GM12878 (cell line): Measurements from ENCODE around the gene DDAH1. TPM values are rescaled to one million over a fixed set of nuclear protein-coding genes. Genes with fewer than 3 reads are reported as not detected.

ENCODE experiments used
- ATAC-seq: fragments of 200-7000 bp; cut with Tn5 transposase; 3 replicates; pipeline ENCODE4 v1.9.1; 2020; ENCODE audit warnings: mild to moderate bottlenecking, moderate library complexity
- BruUV-seq: library from RNA; stranded (reverse); fragments of 400-500 nt; replicated peaks from 2 replicates; lab custom pipeline; 2021; lab: Mats Ljungman, UMichigan
- CTCF ChIA-PET: fragments of 300-600 bp; sonication (Branson Sonifier 250); formaldehyde crosslinking; extraction: SDS; loops from one replicate; lab custom pipeline; 2021; ENCODE audit warnings: inconsistent platforms; lab: Yijun Ruan, JAX
- POLR2A ChIA-PET: fragments of 350-600 bp; formaldehyde crosslinking; extraction: SDS; loops from one replicate; lab custom pipeline; 2021; ENCODE audit warnings: inconsistent platforms; lab: Charles Lee
- RAD21 ChIA-PET: fragments of 300-600 bp; sonication (Branson Sonifier 250); formaldehyde crosslinking; loops from one replicate; lab custom pipeline; 2023; ENCODE audit warnings: antibody characterized with exemption; ENCODE audit not compliant: unreplicated experiment; lab: Charles Lee
- SMC1A ChIA-PET: fragments of 300-600 bp; sonication (Branson Sonifier 250); formaldehyde crosslinking; loops from one replicate; lab custom pipeline; 2023; ENCODE audit not compliant: unreplicated experiment, uncharacterized antibody; lab: Charles Lee
- DNase-seq: peaks from one replicate; pipeline ENCODE4 v3.0.0-alpha.2; 2011; ENCODE audit warnings: low read depth, low spot score
- FAIRE-seq: peaks from 3 replicates; lab custom pipeline; 2011; peaks lifted over from hg19 to GRCh38; lab: Jason Lieb, UNC
- H2AFZ ChIP-seq: 2 replicates; pipeline ENCODE4 v1.6.0; 2011; ENCODE audit warnings: low read depth, low read length, control low read depth; ENCODE audit not compliant: control insufficient read depth
- H3K27ac ChIP-seq: 2 replicates; pipeline ENCODE4 v1.5.1; 2011; ENCODE audit warnings: control low read depth; ENCODE audit not compliant: control insufficient read depth, insufficient read depth
- H3K27me3 ChIP-seq, 2 experiments: replicated peaks in 1 of 2; 2 replicates each; pipeline versions ENCODE4 v1.6.0 to v1.6.1; 2011; ENCODE audit warnings: low read length in 1 of 2; ENCODE audit not compliant: control insufficient read depth in 2 of 2, insufficient read depth in 2 of 2
- H3K36me3 ChIP-seq, 2 experiments: 2 replicates each; pipeline ENCODE4 v1.5.1; 2011; ENCODE audit warnings: low read length in 1 of 2; ENCODE audit not compliant: control insufficient read depth in 2 of 2, insufficient read depth in 2 of 2
- H3K4me1 ChIP-seq: 2 replicates; pipeline ENCODE4 v1.6.1; 2011; ENCODE audit warnings: mild to moderate bottlenecking, low read length, moderate library complexity, mixed read lengths; ENCODE audit not compliant: control insufficient read depth, insufficient read depth
- H3K4me2 ChIP-seq: 2 replicates; pipeline ENCODE4 v1.6.0; 2011; ENCODE audit warnings: control low read depth; ENCODE audit not compliant: control insufficient read depth, insufficient read depth
- H3K4me3 ChIP-seq: fragments of 200-600 bp; sonication (generic); 2 replicates; pipeline ENCODE4 v1.5.1; 2016
- H3K79me2 ChIP-seq: 2 replicates; pipeline ENCODE4 v1.6.0; 2011; ENCODE audit warnings: low read length; ENCODE audit not compliant: control insufficient read depth, insufficient read depth
- H3K9ac ChIP-seq: 2 replicates; pipeline ENCODE4 v1.8.0; 2011; ENCODE audit warnings: low read length, control low read depth, mixed read lengths; ENCODE audit not compliant: control insufficient read depth, insufficient read depth
- H3K9me3 ChIP-seq: replicated peaks from 3 replicates; pipeline ENCODE4 v1.5.1; 2011; ENCODE audit warnings: mild to moderate bottlenecking, low read length; ENCODE audit not compliant: control insufficient read depth, insufficient read depth
- H4K20me1 ChIP-seq: 2 replicates; pipeline ENCODE4 v1.6.0; 2011; ENCODE audit not compliant: control insufficient read depth, insufficient read depth
- BCL11A ChIP-seq: IDR thresholded peaks from 2 replicates; pipeline ENCODE4 v1.6.1; 2011; ENCODE audit warnings: low read depth, low read length
- CBX3 ChIP-seq: fragments of 200-600 bp; sonication (generic); IDR thresholded peaks from 2 replicates; pipeline ENCODE4 v1.6.1; 2016; ENCODE audit warnings: low read depth, borderline replicate concordance
- EP300 ChIP-seq, 2 experiments: fragments of 150-350 bp in 1 of 2; IDR thresholded peaks; 2 replicates each; pipeline ENCODE4 v1.6.1; 2011 to 2012; ENCODE audit warnings: low read depth in 2 of 2, low read length in 2 of 2, borderline replicate concordance in 1 of 2, improper control_type of control experiment in 1 of 2, inconsistent platforms in 1 of 2; ENCODE audit not compliant: control insufficient read depth in 1 of 2
- KDM1A ChIP-seq: fragments of 200-600 bp; sonication (generic); IDR thresholded peaks from 2 replicates; pipeline ENCODE4 v1.6.1; 2016; ENCODE audit warnings: borderline replicate concordance
- NR2C1 ChIP-seq: fragments of 450-650 bp; IDR thresholded peaks from 2 replicates; pipeline ENCODE4 v1.6.1; 2017; ENCODE audit warnings: antibody characterized with exemption, mild to moderate bottlenecking, moderate library complexity
- PML ChIP-seq: IDR thresholded peaks from 2 replicates; pipeline ENCODE4 v1.6.1; 2012; ENCODE audit warnings: low read length, inconsistent platforms
- RFX5 ChIP-seq: IDR thresholded peaks from 2 replicates; pipeline ENCODE4 v1.6.1; 2011; ENCODE audit warnings: low read depth, low read length, improper control_type of control experiment
- STAT3 ChIP-seq: IDR thresholded peaks from 2 replicates; pipeline ENCODE4 v1.6.1; 2011; ENCODE audit warnings: low read depth, low read length, improper control_type of control experiment
- ZZZ3 ChIP-seq: IDR thresholded peaks from 2 replicates; pipeline ENCODE4 v1.6.1; 2011; ENCODE audit warnings: low read depth; ENCODE audit not compliant: control insufficient read depth, insufficient read length
- WGBS: methylation state at CpG from one replicate; pipeline ENCODE4 v1.1.6; 2016; ENCODE audit warnings: low lambda C conversion rate; ENCODE audit not compliant: insufficient replicate concordance, insufficient coverage; ENCODE audit errors: missing lambda C conversion rate; 5-methylcytosine and 5-hydroxymethylcytosine counted together
- in situ Hi-C: fragments of 300-500 bp; cut with MboI; formaldehyde crosslinking; loops from 9 replicates; pipeline ENCODE4 v1.14.3; 2018; ENCODE audit warnings: mixed read lengths
- intact Hi-C: fragments of 100-400 bp; cut with micrococcal nuclease; formaldehyde crosslinking; loops from one replicate; pipeline ENCODE4 v1.14.2; 2022; ENCODE audit not compliant: unreplicated experiment
- polyA plus RNA-seq, 11 experiments: library from polyadenylated mRNA; depleted of rRNA in 4 of 11; unstranded in 6 of 11; stranded (reverse) in 5 of 11; fragments of >200 nt; fragmentation: Nextera tagmentation in 4 of 11; fragmentation: Illumina TruSeq in 1 of 11; extraction: Ambion mirVana in 4 of 11; extraction: Trizol in 1 of 11; gene quantifications; 1 replicate in 1 of 11; 2 replicates in 10 of 11; pipeline versions ENCODE4 v1.2.1 to v1.2.3, GENCODE V29; 2011 to 2016; ENCODE audit warnings: inconsistent platforms in 2 of 11, missing spikeins in 2 of 11, low read depth in 1 of 11
- total RNA-seq, 4 experiments: library from RNA; depleted of rRNA in 3 of 4; stranded (reverse); fragments of >200 nt in 3 of 4; fragmentation: Illumina TruSeq in 1 of 4; extraction: Trizol in 1 of 4; gene quantifications; 2 replicates each; pipeline versions ENCODE4 v1.2.1 to v1.2.3, GENCODE V29; 2013 to 2021
- TF ChIP-seq, protein P1 (sequence below): fragments of 450-650 bp; IDR thresholded peaks from 2 replicates; pipeline ENCODE4 v1.6.1; 2018; ENCODE audit warnings: borderline replicate concordance, mild to moderate bottlenecking; ENCODE audit not compliant: partially characterized antibody
- TF ChIP-seq, protein P2 (sequence below): IDR thresholded peaks from 2 replicates; pipeline ENCODE4 v1.6.1; 2012; ENCODE audit warnings: mild to moderate bottlenecking, low read depth, low read length
- TF ChIP-seq, protein P3 (sequence below): fragments of 450-650 bp; IDR thresholded peaks from 2 replicates; pipeline ENCODE4 v1.6.1; 2017; ENCODE audit warnings: antibody characterized with exemption, mild to moderate bottlenecking, moderate library complexity

DDAH1 gene
- total and polyA plus RNA-seq, 10 of the 15 experiments (the other 5 are each of a cell fraction or from before 2014, with no cell fraction given), result 0.07 to 0.88 (median 0.27) TPM; not detected in 6

DNA sequence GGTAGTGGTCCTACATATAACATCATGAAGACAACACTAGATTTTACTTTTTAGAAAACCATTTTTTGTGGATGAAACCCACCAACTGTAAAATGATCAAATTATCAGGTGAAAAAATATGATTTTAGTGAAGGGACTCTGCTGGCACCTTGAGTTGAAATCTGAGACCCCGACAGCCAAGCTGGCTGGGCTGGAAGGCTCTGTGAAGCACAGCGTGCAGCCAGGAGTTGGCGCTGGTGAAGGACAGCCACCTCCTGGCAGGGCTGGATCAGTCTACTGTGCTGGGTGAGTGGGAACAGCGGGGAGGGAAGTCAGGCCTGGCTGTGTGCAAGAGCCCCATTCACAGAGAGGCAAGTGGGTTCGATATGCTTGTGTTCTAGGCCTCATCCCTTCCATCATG, 47.9 kb downstream of the DDAH1 start:
- Histone ChIP-seq H3K79me2 (no peaks in the 10 kb centered on the region), H2AFZ (no peak overlapping the region), H3K27ac (no peak overlapping the region), H4K20me1 (no peaks in the 10 kb centered on the region), H3K4me1 (no peaks in the 10 kb centered on the region), H3K4me3 (no peak overlapping the region)
- FAIRE-seq, result no peak
- in situ Hi-C loops, result no loop called here
- intact Hi-C loops, result no loop called here
- BruUV-seq, result no TSS peak
- WGBS, result 26% methylated on average over 5 of the region's 5 CpGs
- no peak for TF ChIP-seq KDM1A
- TF ChIP-seq ZZZ3, result no peak
- TF ChIP-seq, protein P1, sequence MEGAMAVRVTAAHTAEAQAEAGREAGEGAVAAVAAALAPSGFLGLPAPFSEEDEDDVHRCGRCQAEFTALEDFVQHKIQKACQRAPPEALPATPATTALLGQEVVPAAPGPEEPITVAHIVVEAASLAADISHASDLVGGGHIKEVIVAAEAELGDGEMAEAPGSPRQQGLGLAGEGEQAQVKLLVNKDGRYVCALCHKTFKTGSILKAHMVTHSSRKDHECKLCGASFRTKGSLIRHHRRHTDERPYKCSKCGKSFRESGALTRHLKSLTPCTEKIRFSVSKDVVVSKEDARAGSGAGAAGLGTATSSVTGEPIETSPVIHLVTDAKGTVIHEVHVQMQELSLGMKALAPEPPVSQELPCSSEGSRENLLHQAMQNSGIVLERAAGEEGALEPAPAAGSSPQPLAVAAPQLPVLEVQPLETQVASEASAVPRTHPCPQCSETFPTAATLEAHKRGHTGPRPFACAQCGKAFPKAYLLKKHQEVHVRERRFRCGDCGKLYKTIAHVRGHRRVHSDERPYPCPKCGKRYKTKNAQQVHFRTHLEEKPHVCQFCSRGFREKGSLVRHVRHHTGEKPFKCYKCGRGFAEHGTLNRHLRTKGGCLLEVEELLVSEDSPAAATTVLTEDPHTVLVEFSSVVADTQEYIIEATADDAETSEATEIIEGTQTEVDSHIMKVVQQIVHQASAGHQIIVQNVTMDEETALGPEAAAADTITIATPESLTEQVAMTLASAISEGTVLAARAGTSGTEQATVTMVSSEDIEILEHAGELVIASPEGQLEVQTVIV, result no peak
- TF ChIP-seq STAT3, result no peak
- no peak for TF ChIP-seq EP300 (IDR thresholded peaks at IDR 0.05; ENCODE audit: borderline replicate concordance in 1 of 2, control insufficient read depth in 1 of 2, low read depth in 2 of 2, low read length in 2 of 2)
- TF ChIP-seq PML, result no peak
- TF ChIP-seq, protein P2, sequence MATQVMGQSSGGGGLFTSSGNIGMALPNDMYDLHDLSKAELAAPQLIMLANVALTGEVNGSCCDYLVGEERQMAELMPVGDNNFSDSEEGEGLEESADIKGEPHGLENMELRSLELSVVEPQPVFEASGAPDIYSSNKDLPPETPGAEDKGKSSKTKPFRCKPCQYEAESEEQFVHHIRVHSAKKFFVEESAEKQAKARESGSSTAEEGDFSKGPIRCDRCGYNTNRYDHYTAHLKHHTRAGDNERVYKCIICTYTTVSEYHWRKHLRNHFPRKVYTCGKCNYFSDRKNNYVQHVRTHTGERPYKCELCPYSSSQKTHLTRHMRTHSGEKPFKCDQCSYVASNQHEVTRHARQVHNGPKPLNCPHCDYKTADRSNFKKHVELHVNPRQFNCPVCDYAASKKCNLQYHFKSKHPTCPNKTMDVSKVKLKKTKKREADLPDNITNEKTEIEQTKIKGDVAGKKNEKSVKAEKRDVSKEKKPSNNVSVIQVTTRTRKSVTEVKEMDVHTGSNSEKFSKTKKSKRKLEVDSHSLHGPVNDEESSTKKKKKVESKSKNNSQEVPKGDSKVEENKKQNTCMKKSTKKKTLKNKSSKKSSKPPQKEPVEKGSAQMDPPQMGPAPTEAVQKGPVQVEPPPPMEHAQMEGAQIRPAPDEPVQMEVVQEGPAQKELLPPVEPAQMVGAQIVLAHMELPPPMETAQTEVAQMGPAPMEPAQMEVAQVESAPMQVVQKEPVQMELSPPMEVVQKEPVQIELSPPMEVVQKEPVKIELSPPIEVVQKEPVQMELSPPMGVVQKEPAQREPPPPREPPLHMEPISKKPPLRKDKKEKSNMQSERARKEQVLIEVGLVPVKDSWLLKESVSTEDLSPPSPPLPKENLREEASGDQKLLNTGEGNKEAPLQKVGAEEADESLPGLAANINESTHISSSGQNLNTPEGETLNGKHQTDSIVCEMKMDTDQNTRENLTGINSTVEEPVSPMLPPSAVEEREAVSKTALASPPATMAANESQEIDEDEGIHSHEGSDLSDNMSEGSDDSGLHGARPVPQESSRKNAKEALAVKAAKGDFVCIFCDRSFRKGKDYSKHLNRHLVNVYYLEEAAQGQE, result no peak
- no peak for TF ChIP-seq BCL11A
- TF ChIP-seq NR2C1, result no peak
- TF ChIP-seq RFX5, result no peak
- no peak for TF ChIP-seq CBX3
- TF ChIP-seq, protein P3, sequence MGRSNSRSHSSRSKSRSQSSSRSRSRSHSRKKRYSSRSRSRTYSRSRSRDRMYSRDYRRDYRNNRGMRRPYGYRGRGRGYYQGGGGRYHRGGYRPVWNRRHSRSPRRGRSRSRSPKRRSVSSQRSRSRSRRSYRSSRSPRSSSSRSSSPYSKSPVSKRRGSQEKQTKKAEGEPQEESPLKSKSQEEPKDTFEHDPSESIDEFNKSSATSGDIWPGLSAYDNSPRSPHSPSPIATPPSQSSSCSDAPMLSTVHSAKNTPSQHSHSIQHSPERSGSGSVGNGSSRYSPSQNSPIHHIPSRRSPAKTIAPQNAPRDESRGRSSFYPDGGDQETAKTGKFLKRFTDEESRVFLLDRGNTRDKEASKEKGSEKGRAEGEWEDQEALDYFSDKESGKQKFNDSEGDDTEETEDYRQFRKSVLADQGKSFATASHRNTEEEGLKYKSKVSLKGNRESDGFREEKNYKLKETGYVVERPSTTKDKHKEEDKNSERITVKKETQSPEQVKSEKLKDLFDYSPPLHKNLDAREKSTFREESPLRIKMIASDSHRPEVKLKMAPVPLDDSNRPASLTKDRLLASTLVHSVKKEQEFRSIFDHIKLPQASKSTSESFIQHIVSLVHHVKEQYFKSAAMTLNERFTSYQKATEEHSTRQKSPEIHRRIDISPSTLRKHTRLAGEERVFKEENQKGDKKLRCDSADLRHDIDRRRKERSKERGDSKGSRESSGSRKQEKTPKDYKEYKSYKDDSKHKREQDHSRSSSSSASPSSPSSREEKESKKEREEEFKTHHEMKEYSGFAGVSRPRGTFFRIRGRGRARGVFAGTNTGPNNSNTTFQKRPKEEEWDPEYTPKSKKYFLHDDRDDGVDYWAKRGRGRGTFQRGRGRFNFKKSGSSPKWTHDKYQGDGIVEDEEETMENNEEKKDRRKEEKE, result no peak
- TF ChIP-seq, all 136 proteins: peak for 0
- ChIA-PET CTCF (interaction anchor here (0.7 to 1.4 kb wide), 2 partner anchors 9 to 73 kb away, joined by 3 to 5 read pairs; no protein-coding TSS in a partner anchor), SMC1A (interaction anchor here (1.0 kb wide), 1 partner anchor 19 kb away, joined by 4 read pairs; no protein-coding TSS in a partner anchor), POLR2A (no interaction called here), RAD21 (no interaction called here)
- H3K9me3 ChIP-seq, result no peaks in the 10 kb centered on the region
- no peak for ATAC-seq
- H3K9ac ChIP-seq, result no peak overlapping the region
- no peak for DNase-seq
- H3K4me2 ChIP-seq, result no peak overlapping the region
- no peaks in the 10 kb centered on the region for H3K36me3 ChIP-seq
- H3K27me3 ChIP-seq, result no peaks in the 10 kb centered on the region
